SU-DHL-6 (cell line): ENCODE results near the gene ZNF571.

Source experiments
- CTCF ChIP-seq: fragments of 200-600 bp; sonication (generic); IDR thresholded peaks from one replicate; pipeline ENCODE4 v1.5.1; 2017; ENCODE audit warnings: antibody characterized with exemption, mild to moderate bottlenecking, low read length, moderate library complexity; ENCODE audit not compliant: insufficient read depth, poor library complexity, severe bottlenecking
- EZH2phosphoT487 ChIP-seq: fragments of 200-600 bp; sonication (generic), shearing (Covaris generic); conservative IDR thresholded peaks from 2 replicates; pipeline ENCODE4 v1.6.1; 2018; ENCODE audit warnings: mild to moderate bottlenecking, antibody characterized with exemption, low read length, moderate library complexity, mixed read lengths

DNA sequence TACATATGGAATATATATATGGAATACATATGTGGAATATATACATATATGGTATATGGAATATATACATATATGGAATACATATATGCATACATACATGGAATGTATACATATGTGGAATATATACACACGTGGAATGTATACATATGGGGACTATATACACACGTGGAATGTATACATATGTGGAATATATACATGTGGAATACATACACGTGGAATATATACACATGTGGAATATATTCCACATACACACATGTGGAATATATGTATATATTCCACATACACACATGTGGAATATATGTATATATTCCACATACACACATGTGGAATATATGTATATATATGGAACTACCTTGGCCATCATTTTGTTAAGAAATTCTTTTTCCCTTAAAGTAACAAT is 31.1 kb downstream of the ZNF571 start:
- TF ChIP-seq CTCF (no peak), EZH2phosphoT487 (no peak)
